CD4-positive, alpha-beta T cell (primary cell): ENCODE data around the gene MAP7D2. TPM values are rescaled to one million over a fixed set of nuclear protein-coding genes. Genes with fewer than 3 reads are reported as not detected.

Source experiments
- ATAC-seq: fragments of 200-7000 bp; cut with Tn5 transposase; one replicate; pipeline ENCODE4 v1.10.0; 2022; ENCODE audit warnings: mild to moderate bottlenecking; ENCODE audit not compliant: poor library complexity
- CTCF ChIA-PET: fragments of 350-600 bp; sonication (Branson Sonifier 250); formaldehyde crosslinking; loops from one replicate; lab custom pipeline; 2021; ENCODE audit warnings: antibody characterized with exemption, inconsistent platforms; lab: Charles Lee
- POLR2A ChIA-PET: fragments of 350-600 bp; sonication (Branson Sonifier 250); formaldehyde crosslinking; loops from one replicate; lab custom pipeline; 2021; ENCODE audit warnings: antibody characterized with exemption, inconsistent platforms; lab: Charles Lee
- DNase-seq, 14 experiments: peaks; one replicate each; pipeline ENCODE4 v3.0.0-alpha.2; 2013 to 2020; ENCODE audit warnings: mixed read lengths in 2 of 14
- H3K27ac ChIP-seq, 2 donors: one replicate each; pipeline versions ENCODE4 v1.5.1 to v1.7.0; 2013; ENCODE audit warnings: low read length in 2 of 2, low read depth in 1 of 2, mild to moderate bottlenecking in 1 of 2
- H3K27me3 ChIP-seq, 2 experiments: 1 replicate in 1 of 2; 2 replicates in 1 of 2; pipeline versions ENCODE4 v1.6.1 to v1.7.0; 2013; ENCODE audit warnings: low read length in 2 of 2, control low read depth in 1 of 2, mild to moderate bottlenecking in 1 of 2, moderate library complexity in 1 of 2; ENCODE audit not compliant: insufficient read depth in 2 of 2, control insufficient read depth in 1 of 2
- H3K36me3 ChIP-seq: one replicate; pipeline ENCODE4 v1.6.1; 2013; ENCODE audit warnings: low read length, control low read depth; ENCODE audit not compliant: insufficient read depth
- H3K4me1 ChIP-seq: one replicate; pipeline ENCODE4 v1.6.1; 2013; ENCODE audit warnings: low read length, control low read depth; ENCODE audit not compliant: insufficient read depth
- H3K4me3 ChIP-seq: one replicate; pipeline ENCODE4 v1.5.1; 2013; ENCODE audit warnings: mild to moderate bottlenecking, low read length, moderate library complexity
- H3K9me3 ChIP-seq, 2 experiments: 1 replicate in 1 of 2; 2 replicates in 1 of 2; pipeline versions ENCODE4 v1.6.1 to v1.7.0; 2013; ENCODE audit warnings: low read length in 2 of 2, mild to moderate bottlenecking in 2 of 2, control low read depth in 1 of 2, moderate library complexity in 1 of 2; ENCODE audit not compliant: control insufficient read depth in 1 of 2, insufficient read depth in 1 of 2
- H3K27ac Mint-ChIP-seq: one replicate; pipeline ENCODE4 v1.8.0; 2020; ENCODE audit warnings: mixed read lengths
- H3K27me3 Mint-ChIP-seq: one replicate; pipeline ENCODE4 v1.8.0; 2021; ENCODE audit warnings: mixed read lengths
- H3K36me3 Mint-ChIP-seq: one replicate; pipeline ENCODE4 v1.8.0; 2021; ENCODE audit warnings: low read depth, mixed read lengths
- H3K4me1 Mint-ChIP-seq: one replicate; pipeline ENCODE4 v1.8.0; 2021; ENCODE audit warnings: low read depth, mixed read lengths
- H3K4me3 Mint-ChIP-seq: one replicate; pipeline ENCODE4 v1.8.0; 2020; ENCODE audit warnings: mild to moderate bottlenecking, mixed read lengths
- H3K9me3 Mint-ChIP-seq: one replicate; pipeline ENCODE4 v1.8.0; 2020; ENCODE audit warnings: mixed read lengths
- intact Hi-C, 2 experiments: fragments of 100-400 bp; cut with DNase I in 1 of 2; cut with micrococcal nuclease in 1 of 2; formaldehyde crosslinking; loops; one replicate each; pipeline versions ENCODE4 v1.15.1 to v1.9.0; 2023 to 2025; cut with DNase I, micrococcal nuclease
- microRNA-seq: library from miRNA; unstranded; fragments of <30 nt; microRNA quantifications from one replicate; pipeline ENCODE4 v1.2.0, GENCODE V29; 2021; ENCODE audit warnings: borderline microRNAs expressed, borderline replicate concordance
- total RNA-seq, 174 experiments: library from RNA in 2 of 174; stranded (reverse) in 2 of 174; gene quantifications; one replicate each; pipeline ENCODE4 v1.2.3 and lab custom pipeline; 2021 to 2026
- TF ChIP-seq, protein P1 (sequence below): fragments of 200-600 bp; IDR thresholded peaks from one replicate; pipeline ENCODE4 v1.8.0; 2022; ENCODE audit warnings: antibody characterized with exemption, mild to moderate bottlenecking

Gene MAP7D2
- total RNA-seq, 2 experiments from 2014 or later, result 0.11 to 0.17 TPM

DNA sequence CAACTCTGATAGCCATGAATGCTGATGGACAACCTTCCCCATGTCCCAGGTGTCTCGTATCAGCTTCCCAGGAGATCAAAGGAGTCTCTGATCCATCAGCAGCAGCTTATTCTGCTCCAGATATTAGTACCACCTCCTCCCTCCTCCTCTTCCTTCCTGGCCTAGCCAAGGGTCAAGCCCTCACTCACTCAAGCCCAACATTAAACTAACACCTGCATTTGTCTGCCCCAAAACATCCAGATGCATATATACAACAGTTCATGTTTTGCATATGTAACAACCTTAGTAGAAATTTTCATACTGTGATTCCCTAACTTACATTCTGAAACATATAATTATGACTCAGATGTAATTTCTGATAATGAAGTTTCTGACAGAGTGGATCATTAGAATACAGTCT, 155.8 kb downstream of the MAP7D2 start:
- CTCF ChIA-PET, result no interaction called here
- H3K4me1 Mint-ChIP-seq, result no peaks in the 10 kb centered on the region

DNA sequence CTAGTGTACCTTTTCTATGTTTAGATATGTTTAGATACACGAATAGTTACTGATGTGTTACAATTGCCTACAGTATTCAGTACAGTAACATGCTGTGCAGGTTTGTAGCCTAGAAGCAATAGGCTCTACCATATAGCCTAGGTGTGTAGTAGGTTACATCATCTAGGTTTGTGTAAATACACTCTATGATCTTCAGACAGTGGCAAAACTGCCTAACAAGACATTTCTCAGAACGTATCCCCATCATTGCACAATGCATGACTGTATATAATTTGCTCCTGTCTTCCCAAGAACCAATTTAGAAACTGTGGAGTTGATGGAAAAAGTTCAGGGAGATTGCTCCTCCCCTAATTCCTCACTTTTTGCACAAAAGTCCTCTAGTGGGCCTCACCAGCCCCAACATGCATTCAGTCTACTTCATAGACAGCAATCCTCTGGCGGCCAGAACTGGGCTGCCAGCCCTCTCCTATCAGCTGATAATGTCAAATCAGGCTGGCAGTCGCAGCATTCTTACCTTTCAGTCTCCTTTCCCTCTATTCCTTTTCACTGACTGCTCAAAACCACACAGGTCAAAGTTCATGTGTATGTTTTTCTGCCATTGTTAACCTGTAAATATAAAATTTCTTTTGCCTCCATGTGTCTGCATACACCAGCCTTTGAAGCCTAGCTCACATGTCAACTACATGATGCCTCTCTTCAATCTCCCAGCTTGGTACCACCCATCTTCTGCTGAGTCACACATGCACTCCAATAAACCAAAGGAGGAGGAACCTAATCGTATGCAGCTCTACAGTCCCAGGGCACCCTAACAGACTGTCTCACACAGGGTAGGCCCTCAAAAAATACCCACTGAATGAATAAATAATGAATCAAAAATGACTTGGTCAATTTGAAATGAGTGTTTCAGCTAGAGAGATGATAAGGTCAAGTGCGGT, 157.9 kb downstream of the MAP7D2 start:
- no peaks in the 10 kb centered on the region for H3K4me1 ChIP-seq
- intact Hi-C loops, result no loop called here
- no peaks in the 10 kb centered on the region for H3K9me3 ChIP-seq
- H3K27ac ChIP-seq, result no peak overlapping the region
- Mint-ChIP-seq H3K27me3 (no peaks in the 10 kb centered on the region), H3K27ac (no peak overlapping the region), H3K9me3 (no peaks in the 10 kb centered on the region), H3K4me1 (no peaks in the 10 kb centered on the region), H3K4me3 (no peak overlapping the region), H3K36me3 (peaks cover 25% of the 10 kb centered on the region)
- no peaks in the 10 kb centered on the region for H3K27me3 ChIP-seq
- no peak for DNase-seq
- ATAC-seq, result no peak
- peaks cover 4% of the 10 kb centered on the region for H3K36me3 ChIP-seq
- CTCF ChIA-PET, result interaction anchor here (0.6 kb wide), 1 partner anchor 7 kb away, joined by 3 read pairs; no protein-coding TSS in a partner anchor
- TF ChIP-seq, protein P1, sequence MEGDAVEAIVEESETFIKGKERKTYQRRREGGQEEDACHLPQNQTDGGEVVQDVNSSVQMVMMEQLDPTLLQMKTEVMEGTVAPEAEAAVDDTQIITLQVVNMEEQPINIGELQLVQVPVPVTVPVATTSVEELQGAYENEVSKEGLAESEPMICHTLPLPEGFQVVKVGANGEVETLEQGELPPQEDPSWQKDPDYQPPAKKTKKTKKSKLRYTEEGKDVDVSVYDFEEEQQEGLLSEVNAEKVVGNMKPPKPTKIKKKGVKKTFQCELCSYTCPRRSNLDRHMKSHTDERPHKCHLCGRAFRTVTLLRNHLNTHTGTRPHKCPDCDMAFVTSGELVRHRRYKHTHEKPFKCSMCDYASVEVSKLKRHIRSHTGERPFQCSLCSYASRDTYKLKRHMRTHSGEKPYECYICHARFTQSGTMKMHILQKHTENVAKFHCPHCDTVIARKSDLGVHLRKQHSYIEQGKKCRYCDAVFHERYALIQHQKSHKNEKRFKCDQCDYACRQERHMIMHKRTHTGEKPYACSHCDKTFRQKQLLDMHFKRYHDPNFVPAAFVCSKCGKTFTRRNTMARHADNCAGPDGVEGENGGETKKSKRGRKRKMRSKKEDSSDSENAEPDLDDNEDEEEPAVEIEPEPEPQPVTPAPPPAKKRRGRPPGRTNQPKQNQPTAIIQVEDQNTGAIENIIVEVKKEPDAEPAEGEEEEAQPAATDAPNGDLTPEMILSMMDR, result no peak
- POLR2A ChIA-PET, result interaction anchor here (0.8 kb wide), 1 partner anchor 9 kb away, joined by 3 read pairs; no protein-coding TSS in a partner anchor
- H3K4me3 ChIP-seq, result no peak overlapping the region

More for the DNA sequence above, 155.8 kb downstream of the MAP7D2 start:
- Mint-ChIP-seq H3K9me3 (no peaks in the 10 kb centered on the region), H3K4me3 (no peak overlapping the region), H3K27me3 (no peaks in the 10 kb centered on the region), H3K27ac (no peak overlapping the region), H3K36me3 (peaks cover 39% of the 10 kb centered on the region)
- Histone ChIP-seq H3K36me3 (peaks cover 9% of the 10 kb centered on the region), H3K4me3 (no peak overlapping the region), H3K4me1 (no peaks in the 10 kb centered on the region), H3K27ac (no peak overlapping the region), H3K27me3 (no peaks in the 10 kb centered on the region), H3K9me3 (no peaks in the 10 kb centered on the region)
- intact Hi-C loops, result no loop called here
- POLR2A ChIA-PET, result no interaction called here
- TF ChIP-seq, protein P1, result no peak
- ATAC-seq (no peak), DNase-seq (no peak)

DNA sequence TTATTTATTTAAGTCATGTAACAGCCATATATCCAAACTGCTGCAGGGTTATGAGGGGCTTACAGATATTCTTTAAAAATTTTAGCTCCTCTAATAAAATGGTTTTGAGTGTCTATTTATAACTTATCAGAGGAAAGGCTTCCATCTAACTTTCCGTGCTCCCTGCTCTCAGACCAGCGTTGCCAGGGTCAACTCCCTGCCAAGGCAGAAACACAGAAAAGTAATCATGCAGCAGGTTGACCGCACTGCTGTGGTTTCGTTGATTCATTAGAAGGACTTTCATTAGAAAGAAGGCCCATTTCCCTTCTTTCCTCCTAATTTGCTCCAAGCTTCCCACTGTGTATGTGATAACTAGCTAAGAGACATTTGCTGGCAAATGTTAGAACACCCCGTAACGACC, 159.8 kb downstream of the MAP7D2 start:
- H3K27me3 Mint-ChIP-seq, result no peaks in the 10 kb centered on the region
- no peak overlapping the region for H3K27ac Mint-ChIP-seq
- H3K4me1 Mint-ChIP-seq, result no peaks in the 10 kb centered on the region
- no peaks in the 10 kb centered on the region for H3K27me3 ChIP-seq
- H3K36me3 Mint-ChIP-seq, result peaks cover 32% of the 10 kb centered on the region
- ATAC-seq, result no peak
- H3K4me3 Mint-ChIP-seq, result no peak overlapping the region
- H3K9me3 Mint-ChIP-seq, result no peaks in the 10 kb centered on the region
- no peaks in the 10 kb centered on the region for H3K4me1 ChIP-seq
- DNase-seq, result no peak
- H3K4me3 ChIP-seq, result no peak overlapping the region
- intact Hi-C loops, result no loop called here
- peaks cover 4% of the 10 kb centered on the region for H3K36me3 ChIP-seq
- POLR2A ChIA-PET, result no interaction called here
- H3K27ac ChIP-seq, result no peak overlapping the region
- no peaks in the 10 kb centered on the region for H3K9me3 ChIP-seq
- TF ChIP-seq, protein P1, result no peak
- CTCF ChIA-PET, result no interaction called here

Small RNA genes within 50 kb of the gene (microRNA-seq; reads per million reads assigned to microRNA genes)
- gene MIR23C, result 1.2 reads per million

Other genes with a start within 250 kb of the MAP7D2 start
- 10 to 100 TPM; 64.7 to 65.9 TPM for gene SH3KBP1, start 229.3 kb downstream of the MAP7D2 start, total RNA-seq
- gene BCLAF3, start 125.8 kb downstream of the MAP7D2 start, total RNA-seq, result 1 to 10 TPM; 6.5 to 8.5 TPM
- 10 to 100 TPM; 56.1 to 62.5 TPM for gene EIF1AX, start 24.9 kb upstream of the MAP7D2 start, total RNA-seq
- gene RPS6KA3, start 150.0 kb upstream of the MAP7D2 start, total RNA-seq, result 10 to 100 TPM; 39.6 to 39.7 TPM